GM10248 (cell line): ENCODE results near the gene KRTAP15-1.

Experiments used
- CTCF ChIA-PET: fragments of 300-600 bp; sonication (Branson Sonifier 250); formaldehyde crosslinking; extraction: SDS; loops from one replicate; lab custom pipeline; 2021; ENCODE audit warnings: antibody characterized with exemption; lab: Yijun Ruan, JAX
- POLR2A ChIA-PET: fragments of 350-650 bp; sonication (Branson Sonifier 250); formaldehyde crosslinking; extraction: SDS; loops from one replicate; lab custom pipeline; 2020; ENCODE audit warnings: antibody characterized with exemption; lab: Yijun Ruan, JAX
- DNase-seq: peaks from one replicate; pipeline ENCODE4 v3.0.0; 2012; ENCODE audit errors: extremely low spot score
- TF ChIP-seq, protein P1 (sequence below): IDR thresholded peaks from 2 replicates; pipeline ENCODE4 v1.5.1; 2012; ENCODE audit warnings: mild to moderate bottlenecking, low read depth; ENCODE audit errors: extremely low read depth, missing control alignments, control extremely low read depth

The KRTAP15-1 gene

GRCh38 chr21:30480145-30480544 lies 40.1 kb downstream of the KRTAP15-1 start, which contains the start of gene KRTAP19-1:
KRTAP19-1 (minus strand) TSS chr21:30480367; CDS start chr21:30480317, 50 bp downstream.
- no peak for DNase-seq
- POLR2A ChIA-PET: no interaction called here
- TF ChIP-seq, protein P1, sequence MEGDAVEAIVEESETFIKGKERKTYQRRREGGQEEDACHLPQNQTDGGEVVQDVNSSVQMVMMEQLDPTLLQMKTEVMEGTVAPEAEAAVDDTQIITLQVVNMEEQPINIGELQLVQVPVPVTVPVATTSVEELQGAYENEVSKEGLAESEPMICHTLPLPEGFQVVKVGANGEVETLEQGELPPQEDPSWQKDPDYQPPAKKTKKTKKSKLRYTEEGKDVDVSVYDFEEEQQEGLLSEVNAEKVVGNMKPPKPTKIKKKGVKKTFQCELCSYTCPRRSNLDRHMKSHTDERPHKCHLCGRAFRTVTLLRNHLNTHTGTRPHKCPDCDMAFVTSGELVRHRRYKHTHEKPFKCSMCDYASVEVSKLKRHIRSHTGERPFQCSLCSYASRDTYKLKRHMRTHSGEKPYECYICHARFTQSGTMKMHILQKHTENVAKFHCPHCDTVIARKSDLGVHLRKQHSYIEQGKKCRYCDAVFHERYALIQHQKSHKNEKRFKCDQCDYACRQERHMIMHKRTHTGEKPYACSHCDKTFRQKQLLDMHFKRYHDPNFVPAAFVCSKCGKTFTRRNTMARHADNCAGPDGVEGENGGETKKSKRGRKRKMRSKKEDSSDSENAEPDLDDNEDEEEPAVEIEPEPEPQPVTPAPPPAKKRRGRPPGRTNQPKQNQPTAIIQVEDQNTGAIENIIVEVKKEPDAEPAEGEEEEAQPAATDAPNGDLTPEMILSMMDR: no peak
- CTCF ChIA-PET: no interaction called here

DNA sequence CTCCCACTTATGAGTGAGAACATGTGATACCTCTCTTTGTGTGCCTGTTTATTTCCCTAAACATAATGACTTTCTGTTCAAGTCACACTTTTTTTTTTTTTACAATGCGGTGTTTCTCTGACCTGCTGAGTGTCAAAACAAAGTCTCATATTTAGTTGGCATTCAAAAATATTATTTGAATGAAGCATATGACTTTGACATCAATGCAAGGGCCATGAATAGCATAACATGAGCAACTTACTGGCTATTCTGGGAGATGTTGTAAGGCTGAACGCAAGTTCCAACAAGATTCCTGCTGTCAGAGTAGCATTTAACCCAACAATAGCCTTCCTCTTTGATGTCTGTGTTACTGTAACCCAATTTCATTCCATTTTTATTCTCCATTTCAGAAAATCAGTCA lies 42.1 kb downstream of the KRTAP15-1 start:
- TF ChIP-seq, protein P1: no peak
- POLR2A ChIA-PET: no interaction called here
- CTCF ChIA-PET: no interaction called here

DNA sequence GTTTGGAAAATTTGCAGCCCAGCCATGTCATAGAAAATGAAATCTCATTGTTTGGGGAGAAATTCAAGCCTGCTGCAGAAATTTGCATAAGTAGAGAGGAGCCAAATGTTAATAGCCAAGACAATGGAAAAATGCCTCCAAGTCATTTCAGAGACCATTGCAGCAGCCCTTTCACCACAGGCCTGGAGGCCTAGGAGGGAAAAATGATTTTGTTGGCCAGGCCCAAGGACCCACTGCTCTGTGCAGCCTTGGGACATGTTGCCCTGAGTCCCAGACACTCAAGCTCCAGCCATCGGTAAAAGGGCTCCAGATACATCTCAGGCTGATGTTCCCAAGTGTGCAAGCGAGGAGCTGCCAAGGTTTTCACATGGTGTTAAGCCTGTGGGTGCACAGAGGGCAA lies 46.1 kb downstream of the KRTAP15-1 start:
- TF ChIP-seq, protein P1: no peak
- ChIA-PET POLR2A (no interaction called here), CTCF (no interaction called here)
- DNase-seq: no peak

More for the DNA sequence above, 42.1 kb downstream of the KRTAP15-1 start:
- DNase-seq: no peak

GRCh38 chr21:30487336-30487735 lies 47.3 kb downstream of the KRTAP15-1 start, which contains the start of gene KRTAP19-2:
KRTAP19-2 (minus strand) TSS chr21:30487436; CDS start chr21:30487348, 88 bp downstream.
- CTCF ChIA-PET: no interaction called here
- POLR2A ChIA-PET: no interaction called here
- no peak for DNase-seq
- TF ChIP-seq, protein P1: no peak
